ENCODE measurements around the gene SCG2.
"Not testable (repeated sequence)": the region's sequence is repeated elsewhere in the genome, so short reads cannot be mapped to it uniquely, and the experiment has no call there.

DNA sequence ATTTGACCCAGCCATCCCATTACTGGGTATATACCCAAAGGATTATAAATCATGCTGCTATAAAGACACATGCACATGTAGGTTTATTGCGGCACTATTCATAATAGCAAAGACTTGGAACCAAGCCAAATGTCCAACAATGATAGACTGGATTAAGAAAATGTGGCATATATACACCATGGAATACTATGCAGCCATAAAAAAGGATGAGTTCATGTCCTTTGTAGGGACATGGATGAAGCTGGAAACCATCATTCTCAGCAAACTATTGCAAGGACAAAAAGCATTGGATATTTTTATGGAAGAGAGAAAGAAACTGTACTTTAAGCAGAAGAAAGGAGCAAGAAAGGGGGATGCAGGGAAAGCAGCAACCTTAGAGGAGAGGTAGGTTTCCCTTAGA lies 9.5 kb downstream of the SCG2 start:
- TF ChIP-seq, protein P1, sequence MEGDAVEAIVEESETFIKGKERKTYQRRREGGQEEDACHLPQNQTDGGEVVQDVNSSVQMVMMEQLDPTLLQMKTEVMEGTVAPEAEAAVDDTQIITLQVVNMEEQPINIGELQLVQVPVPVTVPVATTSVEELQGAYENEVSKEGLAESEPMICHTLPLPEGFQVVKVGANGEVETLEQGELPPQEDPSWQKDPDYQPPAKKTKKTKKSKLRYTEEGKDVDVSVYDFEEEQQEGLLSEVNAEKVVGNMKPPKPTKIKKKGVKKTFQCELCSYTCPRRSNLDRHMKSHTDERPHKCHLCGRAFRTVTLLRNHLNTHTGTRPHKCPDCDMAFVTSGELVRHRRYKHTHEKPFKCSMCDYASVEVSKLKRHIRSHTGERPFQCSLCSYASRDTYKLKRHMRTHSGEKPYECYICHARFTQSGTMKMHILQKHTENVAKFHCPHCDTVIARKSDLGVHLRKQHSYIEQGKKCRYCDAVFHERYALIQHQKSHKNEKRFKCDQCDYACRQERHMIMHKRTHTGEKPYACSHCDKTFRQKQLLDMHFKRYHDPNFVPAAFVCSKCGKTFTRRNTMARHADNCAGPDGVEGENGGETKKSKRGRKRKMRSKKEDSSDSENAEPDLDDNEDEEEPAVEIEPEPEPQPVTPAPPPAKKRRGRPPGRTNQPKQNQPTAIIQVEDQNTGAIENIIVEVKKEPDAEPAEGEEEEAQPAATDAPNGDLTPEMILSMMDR (IDR thresholded peaks at IDR 0.05; ENCODE audit: low read depth, low read length, poor library complexity, severe bottlenecking), result not testable (repeated sequence)
- not testable (repeated sequence) for TF ChIP-seq EZH2phosphoT487 (IDR thresholded peaks at IDR 0.05; ENCODE audit: borderline replicate concordance, low read length)
